Keratinocyte (primary cell): ENCODE results near the gene SPTBN1. TPM values are rescaled to one million over a fixed set of nuclear protein-coding genes. Genes with fewer than 3 reads are reported as not detected.

Experiments used
- DNase-seq: peaks from one replicate; pipeline ENCODE4 v3.0.0-alpha.2; 2011; ENCODE audit warnings: low read depth, missing footprints, low spot score
- FAIRE-seq: peaks from 2 replicates; lab custom pipeline; 2011; peaks lifted over from hg19 to GRCh38; lab: Jason Lieb, UNC
- H2AFZ ChIP-seq: 2 replicates; pipeline ENCODE4 v1.6.0; 2012; ENCODE audit warnings: low read length, control low read depth, inconsistent platforms; ENCODE audit not compliant: control insufficient read depth
- H3K27ac ChIP-seq: 2 replicates; pipeline ENCODE4 v1.5.1; 2011; ENCODE audit warnings: low read length; ENCODE audit not compliant: control insufficient read depth, insufficient read depth
- H3K27me3 ChIP-seq: 3 replicates; pipeline ENCODE4 v1.6.0; 2011; ENCODE audit warnings: low read length; ENCODE audit not compliant: control insufficient read depth, insufficient read depth; ENCODE audit errors: extremely low read depth
- H3K36me3 ChIP-seq, 2 experiments: 2 replicates in 1 of 2; 3 replicates in 1 of 2; pipeline ENCODE4 v1.5.1; 2011; ENCODE audit warnings: low read length in 2 of 2, mild to moderate bottlenecking in 1 of 2; ENCODE audit not compliant: control insufficient read depth in 2 of 2, insufficient read depth in 2 of 2; ENCODE audit errors: extremely low read depth in 1 of 2
- H3K4me1 ChIP-seq: 3 replicates; pipeline ENCODE4 v1.5.1; 2011; ENCODE audit warnings: low read length; ENCODE audit not compliant: control insufficient read depth, insufficient read depth; ENCODE audit errors: extremely low read depth
- H3K4me2 ChIP-seq: 3 replicates; pipeline ENCODE4 v1.6.0; 2011; ENCODE audit warnings: low read depth, low read length; ENCODE audit not compliant: control insufficient read depth, insufficient read depth; ENCODE audit errors: extremely low read depth
- H3K4me3 ChIP-seq, 3 experiments: fragments of 200-600 bp in 1 of 3; sonication (generic) in 1 of 3; 2 replicates in 2 of 3; 3 replicates in 1 of 3; pipeline ENCODE4 v1.5.1; 2011 to 2016; ENCODE audit warnings: low read length in 3 of 3, mild to moderate bottlenecking in 3 of 3, control low read depth in 2 of 3, inconsistent platforms in 1 of 3, low read depth in 1 of 3, mixed read lengths in 1 of 3, mixed run types in 1 of 3, moderate library complexity in 1 of 3; ENCODE audit not compliant: control insufficient read depth in 2 of 3, insufficient read depth in 2 of 3; ENCODE audit errors: extremely low read depth in 1 of 3
- H3K79me2 ChIP-seq: 2 replicates; pipeline ENCODE4 v1.6.0; 2012; ENCODE audit warnings: low read length; ENCODE audit not compliant: control insufficient read depth, insufficient read depth
- H3K9ac ChIP-seq: 3 replicates; pipeline ENCODE4 v1.6.0; 2011; ENCODE audit warnings: low read length; ENCODE audit not compliant: control insufficient read depth, insufficient read depth; ENCODE audit errors: extremely low read depth
- H3K9me1 ChIP-seq: 3 replicates; pipeline ENCODE4 v1.6.0; 2011; ENCODE audit warnings: low read length; ENCODE audit not compliant: control insufficient read depth, insufficient read depth; ENCODE audit errors: extremely low read depth
- H3K9me3 ChIP-seq: 2 replicates; pipeline ENCODE4 v1.5.1; 2012; ENCODE audit warnings: low read depth, low read length; ENCODE audit not compliant: control insufficient read depth
- H4K20me1 ChIP-seq: 3 replicates; pipeline ENCODE4 v1.6.0; 2011; ENCODE audit warnings: low read length; ENCODE audit not compliant: control insufficient read depth, insufficient read depth; ENCODE audit errors: extremely low read depth
- CTCF ChIP-seq, 3 experiments: IDR thresholded peaks in 1 of 3; conservative IDR thresholded peaks in 1 of 3; optimal IDR thresholded peaks in 1 of 3; 2 replicates in 2 of 3; 3 replicates in 1 of 3; pipeline versions ENCODE3 to v1.5.1; 2011; ENCODE audit warnings: low read length in 3 of 3, mild to moderate bottlenecking in 3 of 3, moderate library complexity in 2 of 3, control low read depth in 1 of 3, inconsistent platforms in 1 of 3; ENCODE audit not compliant: insufficient read depth in 2 of 3; ENCODE audit errors: extremely low read depth in 1 of 3
- EZH2 ChIP-seq: IDR thresholded peaks from one replicate; pipeline ENCODE4 v1.6.1; 2012; ENCODE audit warnings: inconsistent platforms, mild to moderate bottlenecking, low read length, moderate library complexity
- dilution Hi-C: fragments of 300-500 bp; cut with MboI; formaldehyde crosslinking; loops from one replicate; pipeline ENCODE4 v1.7.0; 2020; ENCODE audit warnings: low sequenced_read_pairs; ENCODE audit not compliant: extremely low pct_ligation_motif_present
- polyA plus RNA-seq, 5 experiments: library from polyadenylated mRNA; depleted of rRNA in 3 of 5; stranded (reverse) in 3 of 5; stranded (forward) in 1 of 5; unstranded in 1 of 5; fragments of >200 nt; gene quantifications; 1 replicate in 1 of 5; 2 replicates in 3 of 5; 3 replicates in 1 of 5; pipeline versions ENCODE4 v1.2.1 to v1.2.3, GENCODE V29; 2011 to 2012; ENCODE audit warnings: missing spikeins in 2 of 5, low read depth in 1 of 5, low replicate concordance in 1 of 5

The SPTBN1 gene
- polyA plus RNA-seq, 1 donor (not counting 4 experiments of a cell fraction or from before 2014, with no cell fraction given): 40.0 TPM

- no peaks in the 10 kb centered on the region for H3K79me2 ChIP-seq
- no peak for DNase-seq
These were observed 63.8 kb downstream of the SPTBN1 start for GRCh38 chr2:54519841-54520459.

GRCh38 chr2:54520687-54521086 is 64.6 kb downstream of the SPTBN1 start:
- Histone ChIP-seq H3K9me1 (no peaks in the 10 kb centered on the region), H4K20me1 (no peaks in the 10 kb centered on the region), H3K4me2 (no peak overlapping the region), H3K27ac (no peak overlapping the region), H3K9me3 (no peaks in the 10 kb centered on the region), H3K79me2 (no peaks in the 10 kb centered on the region), H2AFZ (no peak overlapping the region), H3K27me3 (no peaks in the 10 kb centered on the region), H3K4me3 (no peak overlapping the region), H3K36me3 (no peaks in the 10 kb centered on the region), H3K9ac (no peak overlapping the region), H3K4me1 (peaks cover 16% of the 10 kb centered on the region)
- TF ChIP-seq EZH2 (no peak), CTCF (optimal IDR thresholded peaks at IDR 0.05 in 1 of 3, IDR thresholded peaks at IDR 0.05 in 1 of 3, conservative IDR thresholded peaks at IDR 0.05 in 1 of 3; ENCODE audit: extremely low read depth in 1 of 3, insufficient read depth in 2 of 3, low read length in 3 of 3) (no peak)
- dilution Hi-C loops: no loop called here
- DNase-seq: peak; percentile 41
- no peak for FAIRE-seq

More at GRCh38 chr2:54519841-54520459, 63.8 kb downstream of the SPTBN1 start:
- Histone ChIP-seq H3K4me1 (peaks cover 15% of the 10 kb centered on the region), H4K20me1 (no peaks in the 10 kb centered on the region), H3K9me3 (no peaks in the 10 kb centered on the region), H2AFZ (no peak overlapping the region), H3K27ac (no peak overlapping the region), H3K36me3 (no peaks in the 10 kb centered on the region), H3K9ac (no peak overlapping the region), H3K4me3 (no peak overlapping the region), H3K27me3 (no peaks in the 10 kb centered on the region), H3K4me2 (no peak overlapping the region), H3K9me1 (no peaks in the 10 kb centered on the region)
- TF ChIP-seq EZH2 (no peak), CTCF (optimal IDR thresholded peaks at IDR 0.05 in 1 of 3, IDR thresholded peaks at IDR 0.05 in 1 of 3, conservative IDR thresholded peaks at IDR 0.05 in 1 of 3; ENCODE audit: extremely low read depth in 1 of 3, insufficient read depth in 2 of 3, low read length in 3 of 3) (no peak)
- no peak for FAIRE-seq
- dilution Hi-C loops: no loop called here
